ENCODE data around the gene SERPINB7.

DNA sequence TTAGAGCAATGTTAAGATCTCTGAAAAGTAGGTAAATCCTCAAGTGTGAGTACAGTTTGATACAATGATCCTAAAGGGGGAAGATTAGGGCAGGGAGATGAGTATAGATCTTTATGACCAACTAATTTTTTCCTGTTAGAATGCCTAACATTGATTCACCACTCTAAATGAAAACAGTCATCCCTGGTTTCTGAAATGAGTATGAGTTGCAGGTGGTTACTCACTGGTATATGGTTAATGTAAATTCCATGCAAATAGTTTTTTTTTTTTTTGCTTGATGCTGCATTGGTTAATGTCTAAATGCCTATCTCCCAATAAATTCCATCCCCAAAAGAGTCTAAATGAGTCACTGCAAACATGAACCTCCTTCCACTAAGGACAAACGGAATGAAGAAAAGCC is 57.3 kb downstream of the SERPINB7 start:
- TF ChIP-seq, protein P1, sequence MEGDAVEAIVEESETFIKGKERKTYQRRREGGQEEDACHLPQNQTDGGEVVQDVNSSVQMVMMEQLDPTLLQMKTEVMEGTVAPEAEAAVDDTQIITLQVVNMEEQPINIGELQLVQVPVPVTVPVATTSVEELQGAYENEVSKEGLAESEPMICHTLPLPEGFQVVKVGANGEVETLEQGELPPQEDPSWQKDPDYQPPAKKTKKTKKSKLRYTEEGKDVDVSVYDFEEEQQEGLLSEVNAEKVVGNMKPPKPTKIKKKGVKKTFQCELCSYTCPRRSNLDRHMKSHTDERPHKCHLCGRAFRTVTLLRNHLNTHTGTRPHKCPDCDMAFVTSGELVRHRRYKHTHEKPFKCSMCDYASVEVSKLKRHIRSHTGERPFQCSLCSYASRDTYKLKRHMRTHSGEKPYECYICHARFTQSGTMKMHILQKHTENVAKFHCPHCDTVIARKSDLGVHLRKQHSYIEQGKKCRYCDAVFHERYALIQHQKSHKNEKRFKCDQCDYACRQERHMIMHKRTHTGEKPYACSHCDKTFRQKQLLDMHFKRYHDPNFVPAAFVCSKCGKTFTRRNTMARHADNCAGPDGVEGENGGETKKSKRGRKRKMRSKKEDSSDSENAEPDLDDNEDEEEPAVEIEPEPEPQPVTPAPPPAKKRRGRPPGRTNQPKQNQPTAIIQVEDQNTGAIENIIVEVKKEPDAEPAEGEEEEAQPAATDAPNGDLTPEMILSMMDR (IDR thresholded peaks at IDR 0.05; ENCODE audit: poor library complexity) = no peak
- no peak for TF ChIP-seq EZH2phosphoT487 (IDR thresholded peaks at IDR 0.05; ENCODE audit: low read depth, severe bottlenecking, unreplicated experiment)
